IMR-90 (cell line): ENCODE data around the gene TNFSF9.
"Not testable (repeated sequence)": the region's sequence is repeated elsewhere in the genome, so short reads cannot be mapped to it uniquely, and the experiment has no call there.

Experiments
- CTCF ChIP-seq: conservative IDR thresholded peaks from 2 replicates; pipeline ENCODE4 v1.5.1; 2012; ENCODE audit warnings: mild to moderate bottlenecking, low read depth, low read length, improper control_type of control experiment
- MXI1 ChIP-seq: IDR thresholded peaks from 2 replicates; pipeline ENCODE4 v1.6.1; 2012; ENCODE audit warnings: low read depth, mild to moderate bottlenecking, low read length, moderate library complexity, borderline replicate concordance
- POLR2A ChIP-seq: IDR thresholded peaks from 2 replicates; pipeline ENCODE4 v1.6.1; 2012; ENCODE audit warnings: mild to moderate bottlenecking, low read depth, low read length
- RAD21 ChIP-seq: IDR thresholded peaks from 2 replicates; pipeline ENCODE4 v1.6.1; 2012; ENCODE audit warnings: low read length, improper control_type of control experiment
- SMC3 ChIP-seq: fragments of 150-350 bp; IDR thresholded peaks from 2 replicates; pipeline ENCODE4 v1.6.1; 2016; ENCODE audit warnings: low read depth, mild to moderate bottlenecking, antibody characterized with exemption, low read length, moderate library complexity

GRCh38 chr19:6562437-6562836 lies 31.6 kb downstream of the TNFSF9 start:
- not testable (repeated sequence) for TF ChIP-seq CTCF, POLR2A, RAD21, SMC3, MXI1
